Activated CD4-positive, alpha-beta memory T cell treated with anti-CD3 and anti-CD28 coated beads, Interleukin-2, amount 10 ng/mL, durations not matched to agents 7 days and 5 days (primary cell): Measurements from ENCODE around the gene RAB7A. TPM values are rescaled to one million over a fixed set of nuclear protein-coding genes. Genes with fewer than 3 reads are reported as not detected.
"Not testable (repeated sequence)": the region's sequence is repeated elsewhere in the genome, so short reads cannot be mapped to it uniquely, and the experiment has no call there.

Experiments used
- CTCF ChIA-PET: fragments of 350-600 bp; sonication (Branson Sonifier 250); formaldehyde crosslinking; loops from one replicate; lab custom pipeline; 2021; ENCODE audit warnings: antibody characterized with exemption, inconsistent platforms; lab: Charles Lee
- POLR2A ChIA-PET: fragments of 350-600 bp; sonication (Branson Sonifier 250); formaldehyde crosslinking; loops from one replicate; lab custom pipeline; 2021; ENCODE audit warnings: antibody characterized with exemption; lab: Charles Lee
- DNase-seq: peaks from one replicate; pipeline ENCODE4 v3.0.0-alpha.2; 2020
- H3K27ac Mint-ChIP-seq: one replicate; pipeline ENCODE4 v1.8.0; 2021; ENCODE audit warnings: mild to moderate bottlenecking, mixed read lengths
- H3K27me3 Mint-ChIP-seq: one replicate; pipeline ENCODE4 v1.8.0; 2021; ENCODE audit warnings: mixed read lengths
- H3K36me3 Mint-ChIP-seq: one replicate; pipeline ENCODE4 v1.8.0; 2021; ENCODE audit warnings: low read depth, mixed read lengths
- H3K4me1 Mint-ChIP-seq: one replicate; pipeline ENCODE4 v1.8.0; 2021; ENCODE audit warnings: mixed read lengths
- H3K4me3 Mint-ChIP-seq: one replicate; pipeline ENCODE4 v1.8.0; 2021; ENCODE audit warnings: mild to moderate bottlenecking, mixed read lengths
- H3K9me3 Mint-ChIP-seq: one replicate; pipeline ENCODE4 v1.8.0; 2021; ENCODE audit warnings: mixed read lengths
- total RNA-seq, 2 experiments: library from RNA; stranded (reverse); gene quantifications; one replicate each; pipeline ENCODE4 v1.2.3, GENCODE V29; 2021

The RAB7A gene
- total RNA-seq, 2 experiments from 2014 or later: 213 to 225 TPM

DNA sequence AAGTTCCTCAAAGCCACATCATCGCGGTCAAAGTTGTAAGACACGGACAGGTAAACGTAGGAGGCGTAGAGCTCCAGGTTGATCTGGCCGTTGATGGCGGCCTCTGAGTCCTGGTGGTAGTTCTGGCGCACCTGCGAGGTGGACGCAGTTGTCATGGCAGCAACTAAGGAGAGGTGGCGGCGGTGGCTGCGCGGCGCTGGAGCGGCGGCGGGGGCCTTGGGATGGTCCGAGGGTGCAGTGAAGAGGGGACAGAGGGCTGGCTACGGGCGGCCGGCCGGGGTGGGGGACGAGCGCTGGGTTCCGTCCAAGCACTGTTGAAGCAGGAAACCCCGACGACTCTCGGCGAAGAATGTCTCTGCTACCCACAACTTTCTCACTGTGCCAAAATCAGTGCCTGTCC, 38.9 kb downstream of the RAB7A start:
- H3K27me3 Mint-ChIP-seq: no peaks in the 10 kb centered on the region
- ChIA-PET CTCF (no interaction called here), POLR2A (no interaction called here)
- DNase-seq: no peak
- H3K4me1 Mint-ChIP-seq: peaks cover 42% of the 10 kb centered on the region
- H3K36me3 Mint-ChIP-seq: peaks cover 29% of the 10 kb centered on the region
- no peak overlapping the region for H3K4me3 Mint-ChIP-seq
- H3K27ac Mint-ChIP-seq: no peak overlapping the region
- H3K9me3 Mint-ChIP-seq: no peaks in the 10 kb centered on the region

GRCh38 chr3:128767094-128767750, 41.2 kb downstream of the RAB7A start:
- peaks cover 34% of the 10 kb centered on the region for H3K36me3 Mint-ChIP-seq
- no peak overlapping the region for H3K27ac Mint-ChIP-seq
- no peaks in the 10 kb centered on the region for H3K27me3 Mint-ChIP-seq
- no peak overlapping the region for H3K4me3 Mint-ChIP-seq
- no peaks in the 10 kb centered on the region for H3K9me3 Mint-ChIP-seq
- no peak for DNase-seq
- H3K4me1 Mint-ChIP-seq: peaks cover 44% of the 10 kb centered on the region
- POLR2A ChIA-PET: interaction anchor here (1.1 kb wide), 1 partner anchor 31 kb away, joined by 4 read pairs; no protein-coding TSS in a partner anchor
- CTCF ChIA-PET: interaction anchor here (1.3 kb wide), 1 partner anchor 8 kb away, joined by 3 read pairs; no protein-coding TSS in a partner anchor

DNA sequence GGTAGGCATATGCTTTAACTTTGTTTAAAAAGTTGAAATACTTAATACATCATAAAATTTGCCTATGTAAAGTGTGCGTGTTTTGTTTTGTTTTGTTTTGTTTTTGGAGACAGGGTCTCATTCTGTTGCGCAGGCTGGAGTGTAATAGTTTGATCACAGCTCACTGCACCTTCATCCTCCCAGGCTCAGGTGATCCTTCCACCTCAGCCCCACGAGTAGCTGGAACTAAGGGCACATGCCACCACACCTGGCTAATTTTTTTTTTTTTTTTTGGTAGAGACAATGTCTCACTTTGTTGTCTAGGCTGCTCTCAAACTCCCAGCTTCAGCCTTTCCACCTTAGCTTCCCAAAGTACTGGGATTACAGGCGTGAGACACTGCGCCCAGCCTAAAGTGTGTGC, 42.5 kb downstream of the RAB7A start:
- H3K9me3 Mint-ChIP-seq: no peaks in the 10 kb centered on the region
- DNase-seq: no peak
- H3K27ac Mint-ChIP-seq: no peak overlapping the region
- H3K27me3 Mint-ChIP-seq: no peaks in the 10 kb centered on the region
- ChIA-PET CTCF (interaction anchor here (1.3 kb wide), 1 partner anchor 10 kb away, joined by 3 read pairs; no protein-coding TSS in a partner anchor), POLR2A (no interaction called here)
- no peak overlapping the region for H3K4me3 Mint-ChIP-seq
- peaks cover 44% of the 10 kb centered on the region for H3K4me1 Mint-ChIP-seq
- peaks cover 40% of the 10 kb centered on the region for H3K36me3 Mint-ChIP-seq

GRCh38 chr3:128770387-128770786, 44.4 kb downstream of the RAB7A start:
- no peak for DNase-seq
- no peaks in the 10 kb centered on the region for H3K27me3 Mint-ChIP-seq
- H3K4me3 Mint-ChIP-seq: no peak overlapping the region
- CTCF ChIA-PET: interaction anchor here (0.7 to 1.5 kb wide), 2 partner anchors 31 to 153 kb away, joined by 4 read pairs; no protein-coding TSS in a partner anchor
- H3K36me3 Mint-ChIP-seq: peaks cover 32% of the 10 kb centered on the region
- peaks cover 37% of the 10 kb centered on the region for H3K4me1 Mint-ChIP-seq
- H3K27ac Mint-ChIP-seq: no peak overlapping the region
- no peaks in the 10 kb centered on the region for H3K9me3 Mint-ChIP-seq
- POLR2A ChIA-PET: interaction anchor here (1.8 kb wide), 1 partner anchor 18 kb away, joined by 4 read pairs; no protein-coding TSS in a partner anchor

DNA sequence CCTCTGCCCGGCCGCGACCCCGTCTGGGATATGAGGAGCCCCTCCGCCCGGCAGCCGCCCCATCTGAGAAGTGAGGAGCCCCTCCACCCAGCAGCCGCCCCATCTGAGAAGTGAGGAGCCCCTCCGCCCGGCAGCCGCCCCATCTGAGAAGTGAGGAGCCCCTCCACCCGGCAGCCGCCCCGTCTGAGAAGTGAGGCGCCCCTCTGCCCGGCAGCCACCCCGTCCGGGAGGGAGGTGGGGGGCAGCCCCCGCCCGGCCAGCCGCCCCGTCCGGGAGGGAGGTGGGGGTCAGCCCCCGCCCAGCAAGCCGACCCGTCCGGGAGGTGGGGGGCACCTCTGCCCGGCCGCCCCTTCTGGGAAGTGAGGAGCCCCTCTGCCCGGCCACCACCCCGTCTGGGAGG, 47.2 kb downstream of the RAB7A start:
- H3K4me3 Mint-ChIP-seq, CTCF ChIA-PET, H3K27ac Mint-ChIP-seq, DNase-seq, H3K9me3 Mint-ChIP-seq, H3K27me3 Mint-ChIP-seq, POLR2A ChIA-PET: not testable (repeated sequence)
- Mint-ChIP-seq H3K36me3 (peaks cover 35% of the 10 kb centered on the region), H3K4me1 (peaks cover 32% of the 10 kb centered on the region)

- DNase-seq, CTCF ChIA-PET, H3K27ac Mint-ChIP-seq, H3K4me3 Mint-ChIP-seq, POLR2A ChIA-PET, H3K27me3 Mint-ChIP-seq, H3K9me3 Mint-ChIP-seq: not testable (repeated sequence)
- Mint-ChIP-seq H3K36me3 (peaks cover 35% of the 10 kb centered on the region), H3K4me1 (peaks cover 35% of the 10 kb centered on the region)
Observed at GRCh38 chr3:128773592-128773991, 47.6 kb downstream of the RAB7A start.

GRCh38 chr3:128775241-128775640, 49.3 kb downstream of the RAB7A start:
- H3K27ac Mint-ChIP-seq: no peak overlapping the region
- POLR2A ChIA-PET: no interaction called here
- H3K4me3 Mint-ChIP-seq: no peak overlapping the region
- peaks cover 35% of the 10 kb centered on the region for H3K36me3 Mint-ChIP-seq
- H3K27me3 Mint-ChIP-seq: no peaks in the 10 kb centered on the region
- CTCF ChIA-PET: no interaction called here
- H3K4me1 Mint-ChIP-seq: peaks cover 36% of the 10 kb centered on the region
- no peaks in the 10 kb centered on the region for H3K9me3 Mint-ChIP-seq
- no peak for DNase-seq

DNA sequence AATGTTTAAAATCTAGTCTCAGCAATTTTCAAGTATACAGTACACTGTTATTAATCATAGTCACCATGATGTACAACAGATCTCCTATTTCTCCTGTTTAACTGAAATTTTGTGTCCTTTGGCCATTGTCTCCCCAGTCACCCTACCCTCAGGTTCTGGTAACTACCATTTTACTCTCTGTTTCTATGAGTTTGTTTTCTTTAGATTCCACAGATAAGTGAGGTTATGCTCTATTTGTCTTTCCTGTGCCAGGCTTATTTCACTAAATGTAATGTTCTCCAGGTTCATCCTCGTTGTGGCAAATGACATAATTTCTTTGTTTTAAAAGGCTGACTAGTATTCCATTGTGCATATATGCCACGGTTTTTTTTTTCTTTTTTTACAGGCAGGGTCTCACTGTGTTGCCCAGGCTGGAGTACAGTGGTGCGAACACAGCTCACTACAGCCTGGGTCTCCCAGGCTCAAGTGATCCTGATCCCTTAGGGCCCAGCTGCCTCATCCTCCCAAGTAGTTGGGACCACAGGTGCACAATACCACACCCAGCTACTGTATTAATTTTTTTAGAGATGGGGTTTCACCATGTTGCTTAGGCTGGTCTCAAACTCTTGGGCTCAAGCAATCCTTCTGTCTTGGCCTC, 50.0 kb downstream of the RAB7A start:
- Mint-ChIP-seq H3K9me3 (no peaks in the 10 kb centered on the region), H3K4me1 (peaks cover 37% of the 10 kb centered on the region), H3K27me3 (no peaks in the 10 kb centered on the region), H3K27ac (peak overlapping the region; percentile 8), H3K36me3 (peaks cover 35% of the 10 kb centered on the region), H3K4me3 (no peak overlapping the region)
- ChIA-PET CTCF (no interaction called here), POLR2A (no interaction called here)
- no peak for DNase-seq

DNA sequence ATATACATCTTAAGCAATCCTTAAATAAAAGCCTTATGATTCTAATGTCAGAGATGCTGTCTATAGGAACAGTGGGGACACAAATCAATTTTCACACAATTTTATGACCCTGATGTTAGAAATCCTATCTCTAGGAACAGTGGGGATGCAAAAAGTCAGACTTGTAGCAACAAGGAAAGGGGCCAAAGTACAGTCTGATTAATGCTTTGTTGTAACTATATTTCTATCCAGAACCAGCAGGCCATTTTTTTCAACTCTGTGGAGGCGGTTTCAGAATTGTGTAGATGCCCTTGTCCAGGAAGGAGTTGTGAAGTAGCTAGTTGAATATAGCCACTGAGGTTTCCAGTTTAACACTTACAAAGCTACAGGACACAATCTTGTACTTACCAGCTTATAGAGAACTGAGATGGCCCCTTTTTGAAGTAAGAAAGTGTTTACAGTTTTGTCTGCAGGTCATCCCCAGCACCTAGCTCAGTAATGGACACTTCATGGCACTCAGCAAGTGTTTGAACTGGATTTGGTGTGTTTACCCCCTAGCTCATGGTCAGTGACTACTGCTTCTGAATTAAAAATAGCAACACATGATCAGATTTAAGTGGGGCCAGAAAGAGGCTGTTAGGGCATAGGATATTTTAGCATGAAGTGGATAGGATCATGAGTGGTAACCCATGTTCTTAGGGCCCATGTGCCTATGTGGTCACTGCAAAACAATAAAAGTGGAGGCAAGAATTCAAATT, 54.3 kb downstream of the RAB7A start:
- no peak overlapping the region for H3K27ac Mint-ChIP-seq
- H3K4me1 Mint-ChIP-seq: peaks cover 49% of the 10 kb centered on the region
- no peak overlapping the region for H3K4me3 Mint-ChIP-seq
- no peaks in the 10 kb centered on the region for H3K9me3 Mint-ChIP-seq
- no peak for DNase-seq
- ChIA-PET CTCF (interaction anchor here (0.6 to 1.9 kb wide), 3 partner anchors 20 to 160 kb away, joined by 3 to 9 read pairs (median 3); no protein-coding TSS in a partner anchor), POLR2A (no interaction called here)
- peaks cover 18% of the 10 kb centered on the region for H3K36me3 Mint-ChIP-seq
- H3K27me3 Mint-ChIP-seq: no peaks in the 10 kb centered on the region

DNA sequence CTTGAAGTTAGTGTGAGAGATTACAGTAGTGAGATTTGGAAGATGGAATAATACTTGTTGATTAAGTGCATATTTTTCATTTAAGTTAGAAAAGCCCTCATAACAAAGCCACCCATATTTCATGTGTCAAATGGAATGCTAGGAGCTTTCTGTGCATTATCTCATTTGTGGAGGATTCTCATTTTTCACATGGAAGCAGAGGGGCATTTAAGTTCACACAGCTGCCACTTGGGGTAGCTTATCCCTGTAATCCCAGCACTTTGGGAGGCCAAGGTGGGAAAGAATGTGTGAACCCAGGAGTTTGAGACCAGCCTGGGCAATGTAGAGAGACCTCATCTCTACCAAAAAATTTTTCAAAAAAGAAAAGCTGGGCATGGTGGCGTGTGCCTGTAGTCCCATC, 55.2 kb downstream of the RAB7A start:
- H3K9me3 Mint-ChIP-seq: no peaks in the 10 kb centered on the region
- H3K4me1 Mint-ChIP-seq: peaks cover 46% of the 10 kb centered on the region
- no peak for DNase-seq
- POLR2A ChIA-PET: interaction anchor here (1.0 kb wide), 1 partner anchor 100 kb away, joined by 3 read pairs; no protein-coding TSS in a partner anchor
- CTCF ChIA-PET: interaction anchor here (0.6 to 1.9 kb wide), 3 partner anchors 14 to 161 kb away, joined by 3 to 9 read pairs (median 4); no protein-coding TSS in a partner anchor
- H3K27ac Mint-ChIP-seq: no peak overlapping the region
- H3K4me3 Mint-ChIP-seq: no peak overlapping the region
- no peaks in the 10 kb centered on the region for H3K27me3 Mint-ChIP-seq
- peaks cover 13% of the 10 kb centered on the region for H3K36me3 Mint-ChIP-seq

DNA sequence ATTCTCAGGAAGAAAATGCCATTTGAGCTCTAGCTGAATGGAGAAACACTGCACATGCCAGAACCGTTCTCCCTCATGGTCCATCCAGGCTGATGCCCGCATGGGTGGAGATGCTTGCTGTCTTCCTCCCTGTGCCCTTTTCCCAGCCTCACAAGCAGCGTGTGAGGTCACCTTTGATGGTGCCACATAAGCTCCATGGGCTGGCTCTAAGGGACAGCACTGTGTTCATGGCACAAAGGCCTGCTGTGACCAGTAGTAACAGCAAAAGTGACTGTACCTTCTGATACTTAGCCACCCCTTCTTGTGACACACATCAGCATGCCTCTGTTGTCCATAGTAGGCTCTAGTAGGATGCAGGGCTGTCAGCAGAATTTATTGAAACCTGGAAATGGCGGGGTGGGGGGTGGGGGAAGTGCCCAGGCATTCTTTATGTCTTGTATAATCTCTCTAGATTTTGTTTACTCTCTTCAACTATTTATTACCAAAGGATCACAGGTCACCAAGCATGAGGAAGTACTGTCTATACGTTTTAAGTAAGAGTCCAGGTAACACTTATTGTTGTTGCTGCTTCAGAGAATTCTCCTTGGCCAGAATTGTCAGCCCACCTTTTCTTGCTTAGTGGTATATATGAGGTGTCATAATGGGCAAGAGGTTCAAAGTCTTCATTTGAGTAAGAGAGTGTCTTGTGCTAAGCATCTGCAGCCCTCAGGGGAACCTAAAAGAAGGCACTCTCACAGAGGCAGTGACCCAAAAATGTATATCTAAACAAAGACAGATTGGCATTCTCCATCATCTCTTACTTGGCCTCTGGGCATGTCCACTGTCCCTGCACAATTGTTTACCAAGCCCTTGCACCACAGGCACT, 56.5 kb downstream of the RAB7A start:
- H3K27ac Mint-ChIP-seq: no peak overlapping the region
- ChIA-PET POLR2A (interaction anchor here (1.0 kb wide), 1 partner anchor 102 kb away, joined by 3 read pairs; no protein-coding TSS in a partner anchor), CTCF (interaction anchor here (1.2 kb wide), 1 partner anchor 165 kb away, joined by 3 read pairs; no protein-coding TSS in a partner anchor)
- H3K27me3 Mint-ChIP-seq: no peaks in the 10 kb centered on the region
- H3K4me3 Mint-ChIP-seq: no peak overlapping the region
- peaks cover 54% of the 10 kb centered on the region for H3K4me1 Mint-ChIP-seq
- no peaks in the 10 kb centered on the region for H3K9me3 Mint-ChIP-seq
- H3K36me3 Mint-ChIP-seq: peaks cover 9% of the 10 kb centered on the region
- no peak for DNase-seq

GRCh38 chr3:128783774-128784173, 57.8 kb downstream of the RAB7A start:
- H3K4me1 Mint-ChIP-seq: peaks cover 60% of the 10 kb centered on the region
- ChIA-PET CTCF (interaction anchor here (0.9 to 1.1 kb wide), 2 partner anchors 21 to 103 kb away, joined by 3 read pairs; no protein-coding TSS in a partner anchor), POLR2A (no interaction called here)
- no peak for DNase-seq
- no peaks in the 10 kb centered on the region for H3K9me3 Mint-ChIP-seq
- H3K36me3 Mint-ChIP-seq: peaks cover 6% of the 10 kb centered on the region
- no peaks in the 10 kb centered on the region for H3K27me3 Mint-ChIP-seq
- no peak overlapping the region for H3K4me3 Mint-ChIP-seq
- no peak overlapping the region for H3K27ac Mint-ChIP-seq
